ENCODE data around the gene GEMIN8. TPM values are rescaled to one million over a fixed set of nuclear protein-coding genes. Genes with fewer than 3 reads are reported as not detected.

Gene GEMIN8
- total RNA-seq, 1 donor: 17.0 TPM

GRCh38 chrX:13994536-13995080 is 35.1 kb downstream of the GEMIN8 start:
- Histone ChIP-seq H3K36me3 (ENCODE audit: insufficient read depth, low read length) (no peaks in the 10 kb centered on the region), H4K20me1 (ENCODE audit: insufficient read depth, low read length) (no peaks in the 10 kb centered on the region), H3K9me3 (ENCODE audit: low read depth, low read length) (no peaks in the 10 kb centered on the region), H3K4me3 (ENCODE audit: insufficient read depth, low read length) (no peak overlapping the region), H3K4me2 (ENCODE audit: insufficient read depth, low read length) (no peak overlapping the region), H3K79me2 (ENCODE audit: insufficient read depth, low read length) (no peaks in the 10 kb centered on the region), H3K27ac (ENCODE audit: low read depth, low read length) (no peak overlapping the region), H2AFZ (ENCODE audit: low read length) (no peak overlapping the region), H3K27me3 (ENCODE audit: insufficient read depth, low read length) (peaks cover 3% of the 10 kb centered on the region), H3K4me1 (ENCODE audit: insufficient read depth, low read length) (no peaks in the 10 kb centered on the region)
- TF ChIP-seq, protein P1, sequence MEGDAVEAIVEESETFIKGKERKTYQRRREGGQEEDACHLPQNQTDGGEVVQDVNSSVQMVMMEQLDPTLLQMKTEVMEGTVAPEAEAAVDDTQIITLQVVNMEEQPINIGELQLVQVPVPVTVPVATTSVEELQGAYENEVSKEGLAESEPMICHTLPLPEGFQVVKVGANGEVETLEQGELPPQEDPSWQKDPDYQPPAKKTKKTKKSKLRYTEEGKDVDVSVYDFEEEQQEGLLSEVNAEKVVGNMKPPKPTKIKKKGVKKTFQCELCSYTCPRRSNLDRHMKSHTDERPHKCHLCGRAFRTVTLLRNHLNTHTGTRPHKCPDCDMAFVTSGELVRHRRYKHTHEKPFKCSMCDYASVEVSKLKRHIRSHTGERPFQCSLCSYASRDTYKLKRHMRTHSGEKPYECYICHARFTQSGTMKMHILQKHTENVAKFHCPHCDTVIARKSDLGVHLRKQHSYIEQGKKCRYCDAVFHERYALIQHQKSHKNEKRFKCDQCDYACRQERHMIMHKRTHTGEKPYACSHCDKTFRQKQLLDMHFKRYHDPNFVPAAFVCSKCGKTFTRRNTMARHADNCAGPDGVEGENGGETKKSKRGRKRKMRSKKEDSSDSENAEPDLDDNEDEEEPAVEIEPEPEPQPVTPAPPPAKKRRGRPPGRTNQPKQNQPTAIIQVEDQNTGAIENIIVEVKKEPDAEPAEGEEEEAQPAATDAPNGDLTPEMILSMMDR (IDR thresholded peaks at IDR 0.05; ENCODE audit: extremely low read depth, low read depth, low read length): no peak
- DNase-seq (ENCODE audit: insufficient read length, low spot score, missing footprints): no peak

DNA sequence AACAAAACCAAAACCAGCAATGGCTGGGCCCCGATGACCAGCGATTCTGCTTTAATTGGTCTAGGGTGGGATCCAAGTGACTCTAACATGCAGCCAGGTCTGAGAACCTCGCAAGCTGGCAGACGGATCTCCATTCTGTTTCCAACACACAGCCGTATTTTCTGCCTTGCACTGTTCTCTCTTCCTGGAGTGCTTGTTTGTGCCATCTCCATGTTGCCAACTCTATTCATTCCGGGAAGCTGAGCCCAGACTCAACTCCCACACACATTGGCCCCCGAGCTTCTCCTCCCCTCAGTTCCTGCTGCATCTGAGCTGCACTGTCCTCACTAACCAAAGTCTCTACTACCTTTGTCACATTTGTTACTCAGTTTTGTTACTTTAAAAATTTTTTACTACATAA is 35.6 kb downstream of the GEMIN8 start:
- Histone ChIP-seq H3K4me1 (ENCODE audit: insufficient read depth, low read length) (no peaks in the 10 kb centered on the region), H3K27me3 (ENCODE audit: insufficient read depth, low read length) (peaks cover 3% of the 10 kb centered on the region), H3K4me2 (ENCODE audit: insufficient read depth, low read length) (no peak overlapping the region), H3K4me3 (ENCODE audit: insufficient read depth, low read length) (no peak overlapping the region), H2AFZ (ENCODE audit: low read length) (no peak overlapping the region), H3K27ac (ENCODE audit: low read depth, low read length) (no peak overlapping the region), H4K20me1 (ENCODE audit: insufficient read depth, low read length) (no peaks in the 10 kb centered on the region), H3K36me3 (ENCODE audit: insufficient read depth, low read length) (no peaks in the 10 kb centered on the region), H3K9me3 (ENCODE audit: low read depth, low read length) (no peaks in the 10 kb centered on the region), H3K79me2 (ENCODE audit: insufficient read depth, low read length) (no peaks in the 10 kb centered on the region)
- no peak for DNase-seq (ENCODE audit: insufficient read length, low spot score, missing footprints)
- TF ChIP-seq, protein P1 (IDR thresholded peaks at IDR 0.05; ENCODE audit: extremely low read depth, low read depth, low read length): no peak

GRCh38 chrX:13990126-13990800 is 39.4 kb downstream of the GEMIN8 start:
- Histone ChIP-seq H3K27me3 (ENCODE audit: insufficient read depth, low read length) (peaks cover 10% of the 10 kb centered on the region), H3K4me2 (ENCODE audit: insufficient read depth, low read length) (no peak overlapping the region), H3K27ac (ENCODE audit: low read depth, low read length) (no peak overlapping the region), H2AFZ (ENCODE audit: low read length) (no peak overlapping the region), H3K36me3 (ENCODE audit: insufficient read depth, low read length) (no peaks in the 10 kb centered on the region), H3K79me2 (ENCODE audit: insufficient read depth, low read length) (no peaks in the 10 kb centered on the region), H3K9me3 (ENCODE audit: low read depth, low read length) (no peaks in the 10 kb centered on the region), H4K20me1 (ENCODE audit: insufficient read depth, low read length) (no peaks in the 10 kb centered on the region), H3K4me3 (ENCODE audit: insufficient read depth, low read length) (no peak overlapping the region), H3K4me1 (ENCODE audit: insufficient read depth, low read length) (no peaks in the 10 kb centered on the region)
- TF ChIP-seq, protein P1 (IDR thresholded peaks at IDR 0.05; ENCODE audit: extremely low read depth, low read depth, low read length): no peak
- DNase-seq (ENCODE audit: insufficient read length, low spot score, missing footprints): no peak

- Histone ChIP-seq H3K9me3 (ENCODE audit: low read depth, low read length) (peaks cover 2% of the 10 kb centered on the region), H3K4me2 (ENCODE audit: insufficient read depth, low read length) (no peak overlapping the region), H3K79me2 (ENCODE audit: insufficient read depth, low read length) (no peaks in the 10 kb centered on the region), H2AFZ (ENCODE audit: low read length) (no peak overlapping the region), H3K4me1 (ENCODE audit: insufficient read depth, low read length) (no peaks in the 10 kb centered on the region), H3K27ac (ENCODE audit: low read depth, low read length) (no peak overlapping the region), H4K20me1 (ENCODE audit: insufficient read depth, low read length) (no peaks in the 10 kb centered on the region), H3K27me3 (ENCODE audit: insufficient read depth, low read length) (peaks cover 7% of the 10 kb centered on the region), H3K4me3 (ENCODE audit: insufficient read depth, low read length) (no peak overlapping the region), H3K36me3 (ENCODE audit: insufficient read depth, low read length) (no peaks in the 10 kb centered on the region)
- TF ChIP-seq, protein P1 (IDR thresholded peaks at IDR 0.05; ENCODE audit: extremely low read depth, low read depth, low read length): no peak
- no peak for DNase-seq (ENCODE audit: insufficient read length, low spot score, missing footprints)
These were observed 43.8 kb downstream of the GEMIN8 start for GRCh38 chrX:13985697-13986435.
